SK-N-SH treated with all-trans-retinoic acid at 6 μM for 48 hours (cell line): ENCODE results near the gene FASLG.

Source experiments
- ARNTL ChIP-seq: fragments of 450-650 bp; formaldehyde crosslinking; IDR thresholded peaks from 2 replicates; pipeline ENCODE4 v1.5.0; 2020; ENCODE audit warnings: low read depth, mild to moderate bottlenecking, moderate library complexity, borderline replicate concordance
- CREB5 ChIP-seq: fragments of 250-450 bp; sonication (Bioruptor Pico); IDR thresholded peaks from 2 replicates; pipeline ENCODE4 v1.5.1; 2020; ENCODE audit warnings: low read depth, mild to moderate bottlenecking, moderate library complexity
- ESRRG ChIP-seq: fragments of 250-450 bp; sonication (Bioruptor Pico); IDR thresholded peaks from 2 replicates; pipeline ENCODE4 v1.6.1; 2021; ENCODE audit warnings: mild to moderate bottlenecking
- GLIS3 ChIP-seq: fragments of 250-450 bp; sonication (Bioruptor Pico); IDR thresholded peaks from 2 replicates; pipeline ENCODE4 v1.5.0; 2020; ENCODE audit warnings: mild to moderate bottlenecking, moderate library complexity
- PATZ1 ChIP-seq: fragments of 250-450 bp; sonication (Bioruptor Pico); IDR thresholded peaks from 2 replicates; pipeline ENCODE4 v1.8.0; 2020; ENCODE audit warnings: mild to moderate bottlenecking, moderate library complexity, borderline replicate concordance
- TCF4 ChIP-seq: fragments of 250-450 bp; sonication (Bioruptor Pico); IDR thresholded peaks from 2 replicates; pipeline ENCODE4 v1.8.0; 2021; ENCODE audit warnings: mild to moderate bottlenecking, moderate library complexity, borderline replicate concordance
- TOX ChIP-seq: fragments of 250-450 bp; sonication (Bioruptor Pico); IDR thresholded peaks from 2 replicates; pipeline ENCODE4 v1.8.0; 2021; ENCODE audit warnings: mild to moderate bottlenecking, moderate library complexity, borderline replicate concordance
- ZC3H10 ChIP-seq: fragments of 250-450 bp; sonication (Bioruptor Pico); IDR thresholded peaks from 2 replicates; pipeline ENCODE4 v1.5.1; 2021; ENCODE audit warnings: mild to moderate bottlenecking, moderate library complexity
- ZFP3 ChIP-seq: fragments of 250-450 bp; sonication (Bioruptor Pico); IDR thresholded peaks from 2 replicates; pipeline ENCODE4 v1.5.0; 2020; ENCODE audit warnings: mild to moderate bottlenecking, moderate library complexity
- ZFP30 ChIP-seq: fragments of 450-650 bp; formaldehyde crosslinking; IDR thresholded peaks from 2 replicates; pipeline ENCODE4 v1.5.0; 2022; ENCODE audit warnings: mild to moderate bottlenecking, moderate library complexity
- ZNF70 ChIP-seq: fragments of 450-650 bp; formaldehyde crosslinking; IDR thresholded peaks from 2 replicates; pipeline ENCODE4 v1.5.0; 2020; ENCODE audit warnings: mild to moderate bottlenecking, moderate library complexity

GRCh38 chr1:172626845-172627244, 32.1 kb upstream of the FASLG start:
- no peak for TF ChIP-seq ZFP3
- TF ChIP-seq ZNF70 (CRISPR knock-in tag), result no peak
- TF ChIP-seq TOX (CRISPR knock-in tag), result no peak
- TF ChIP-seq CREB5 (CRISPR knock-in tag), result no peak
- no peak for TF ChIP-seq PATZ1 (CRISPR knock-in tag)
- TF ChIP-seq TCF4, result no peak
- no peak for TF ChIP-seq ZFP30
- TF ChIP-seq ZC3H10 (CRISPR knock-in tag), result no peak
- no peak for TF ChIP-seq GLIS3 (CRISPR knock-in tag)
- no peak for TF ChIP-seq ESRRG
- TF ChIP-seq ARNTL (CRISPR knock-in tag), result no peak
